Measurements from ENCODE around the gene VWA5B1. TPM values are rescaled to one million over a fixed set of nuclear protein-coding genes. Genes with fewer than 3 reads are reported as not detected.

The VWA5B1 gene
- total RNA-seq, 4 donors from 2014 or later = 0.12 TPM; not detected in 3

GRCh38 chr1:20262810-20263534, 27.7 kb upstream of the VWA5B1 start:
- TF ChIP-seq CTCF (IDR thresholded peaks at IDR 0.05) = no peak
- no peak for TF ChIP-seq POLR2AphosphoS5 (IDR thresholded peaks at IDR 0.05)
- H3K4me3 ChIP-seq = no peak overlapping the region
- no peaks in the 10 kb centered on the region for H3K27me3 ChIP-seq
- no peak for ATAC-seq
- H3K9me3 ChIP-seq = no peaks in the 10 kb centered on the region
- no peaks in the 10 kb centered on the region for H3K36me3 ChIP-seq
- no peaks in the 10 kb centered on the region for H3K4me1 ChIP-seq
- H3K27ac ChIP-seq = no peak overlapping the region
- WGBS, 2 donors (ENCODE audit: low coverage in 1 of 2) = 87 to 100% methylated on average over 1 to 4 of the region's 8 CpGs

GRCh38 chr1:20265250-20265649, 25.4 kb upstream of the VWA5B1 start:
- Histone ChIP-seq H3K27ac (no peak overlapping the region), H3K27me3 (no peaks in the 10 kb centered on the region), H3K4me1 (no peaks in the 10 kb centered on the region), H3K4me3 (no peak overlapping the region), H3K36me3 (no peaks in the 10 kb centered on the region), H3K9me3 (no peaks in the 10 kb centered on the region)
- TF ChIP-seq POLR2A (IDR thresholded peaks at IDR 0.05) (no peak), EP300 (IDR thresholded peaks at IDR 0.05) (no peak), POLR2AphosphoS5 (IDR thresholded peaks at IDR 0.05) (no peak), CTCF (IDR thresholded peaks at IDR 0.05) (no peak)
- ATAC-seq = no peak
- WGBS, 2 donors (ENCODE audit: low coverage in 1 of 2) = 36 to 37% methylated on average over 2 to 3 of the region's 4 CpGs

GRCh38 chr1:20266141-20266540, 24.5 kb upstream of the VWA5B1 start:
- Histone ChIP-seq H3K27ac (no peak overlapping the region), H3K27me3 (peaks cover 6% of the 10 kb centered on the region), H3K9me3 (no peaks in the 10 kb centered on the region), H3K36me3 (no peaks in the 10 kb centered on the region), H3K4me3 (no peak overlapping the region), H3K4me1 (no peaks in the 10 kb centered on the region)
- no peak for ATAC-seq
- 17 to 72% methylated on average over 1 to 2 of the region's 8 CpGs for WGBS, 2 donors (ENCODE audit: low coverage in 1 of 2)
- TF ChIP-seq EP300 (IDR thresholded peaks at IDR 0.05) = no peak
- no peak for TF ChIP-seq POLR2A (IDR thresholded peaks at IDR 0.05)
- no peak for TF ChIP-seq CTCF (IDR thresholded peaks at IDR 0.05)
- no peak for TF ChIP-seq POLR2AphosphoS5 (IDR thresholded peaks at IDR 0.05)

GRCh38 chr1:20266642-20267041, 24.0 kb upstream of the VWA5B1 start:
- Histone ChIP-seq H3K9me3 (no peaks in the 10 kb centered on the region), H3K4me3 (no peak overlapping the region), H3K4me1 (no peaks in the 10 kb centered on the region), H3K27me3 (peaks cover 11% of the 10 kb centered on the region), H3K36me3 (no peaks in the 10 kb centered on the region), H3K27ac (no peak overlapping the region)
- no peak for ATAC-seq
- no peak for TF ChIP-seq CTCF (IDR thresholded peaks at IDR 0.05)
- TF ChIP-seq POLR2AphosphoS5 (IDR thresholded peaks at IDR 0.05) = no peak
- TF ChIP-seq EP300 (IDR thresholded peaks at IDR 0.05) = no peak
- TF ChIP-seq POLR2A (IDR thresholded peaks at IDR 0.05) = no peak
- WGBS, 2 donors (ENCODE audit: low coverage in 1 of 2) = 65 to 75% methylated on average over 1 to 4 of the region's 6 CpGs

All from gastroesophageal sphincter (tissue), 4 donors.